B cell (primary cell): Measurements from ENCODE around the gene KIRREL3. TPM values are rescaled to one million over a fixed set of nuclear protein-coding genes. Genes with fewer than 3 reads are reported as not detected.

Source experiments
- ATAC-seq: fragments of 200-7000 bp; cut with Tn5 transposase; one replicate; pipeline ENCODE4 v1.10.0; 2021; ENCODE audit warnings: low read depth, mild to moderate bottlenecking, moderate number of reproducible peaks, moderate library complexity
- CTCF ChIA-PET: fragments of 350-600 bp; sonication (Branson Sonifier 250); formaldehyde crosslinking; loops from one replicate; lab custom pipeline; 2021; ENCODE audit warnings: antibody characterized with exemption, inconsistent platforms; lab: Charles Lee
- POLR2A ChIA-PET: fragments of 350-600 bp; sonication (Branson Sonifier 250); formaldehyde crosslinking; loops from one replicate; lab custom pipeline; 2021; ENCODE audit warnings: antibody characterized with exemption; lab: Charles Lee
- DNase-seq: peaks from one replicate; pipeline ENCODE4 v3.0.0; 2013
- H2AFZ ChIP-seq: 2 replicates; pipeline ENCODE4 v1.6.1; 2012; ENCODE audit warnings: mild to moderate bottlenecking, low read depth, low read length; ENCODE audit not compliant: insufficient read depth, poor library complexity, severe bottlenecking
- H3K27ac ChIP-seq, 2 donors: 1 replicate in 1 of 2; 2 replicates in 1 of 2; pipeline ENCODE4 v1.5.1; 2012 to 2013; ENCODE audit warnings: low read length in 2 of 2, mild to moderate bottlenecking in 2 of 2, moderate library complexity in 1 of 2
- H3K27me3 ChIP-seq, 4 experiments: fragments of 200-600 bp in 1 of 4; sonication (generic) in 1 of 4; replicated peaks in 1 of 4; 1 replicate in 2 of 4; 2 replicates in 2 of 4; pipeline versions ENCODE4 v1.6.1 to v1.7.0; 2013 to 2016; ENCODE audit warnings: low read length in 3 of 4, mild to moderate bottlenecking in 2 of 4, mixed read lengths in 1 of 4, moderate library complexity in 1 of 4; ENCODE audit not compliant: insufficient read depth in 4 of 4, control insufficient read depth in 3 of 4; ENCODE audit errors: control extremely low read depth in 1 of 4
- H3K36me3 ChIP-seq, 2 experiments: replicated peaks in 1 of 2; 1 replicate in 1 of 2; 2 replicates in 1 of 2; pipeline versions ENCODE4 v1.6.1 to v1.7.1; 2013; ENCODE audit warnings: low read length in 1 of 2; ENCODE audit not compliant: insufficient read depth in 2 of 2, control insufficient read depth in 1 of 2; ENCODE audit errors: control extremely low read depth in 1 of 2, extremely low read depth in 1 of 2
- H3K4me1 ChIP-seq, 2 donors: fragments of 200-600 bp in 1 of 2; sonication (generic) in 1 of 2; 1 replicate in 1 of 2; 2 replicates in 1 of 2; pipeline versions ENCODE4 v1.5.1 to v1.6.1; 2013 to 2017; ENCODE audit warnings: low read length in 2 of 2; ENCODE audit not compliant: control insufficient read depth in 2 of 2, insufficient read depth in 2 of 2
- H3K4me2 ChIP-seq: replicated peaks from 2 replicates; pipeline ENCODE3; 2012; ENCODE audit warnings: mild to moderate bottlenecking, low read depth, low read length; ENCODE audit not compliant: poor library complexity, severe bottlenecking
- H3K4me3 ChIP-seq, 5 experiments: fragments of 200-600 bp in 1 of 5; sonication (generic) in 1 of 5; 1 replicate in 3 of 5; 2 replicates in 2 of 5; pipeline versions ENCODE4 v1.5.1 to v1.7.0; 2011 to 2016; ENCODE audit warnings: low read length in 4 of 5, mild to moderate bottlenecking in 4 of 5, low read depth in 2 of 5, control low read depth in 1 of 5, moderate library complexity in 1 of 5; ENCODE audit not compliant: insufficient read depth in 1 of 5; ENCODE audit errors: control extremely low read depth in 1 of 5, extremely low read depth in 1 of 5
- H3K79me2 ChIP-seq: fragments of 200-600 bp; sonication (generic); one replicate; pipeline ENCODE4 v1.6.0; 2016; ENCODE audit warnings: low read length; ENCODE audit not compliant: control insufficient read depth, insufficient read depth
- H3K9ac ChIP-seq: fragments of 200-600 bp; sonication (generic); 2 replicates; pipeline ENCODE4 v1.6.1; 2017; ENCODE audit warnings: mild to moderate bottlenecking, low read length, moderate library complexity
- H3K9me3 ChIP-seq, 3 donors: one replicate each; pipeline versions ENCODE4 v1.6.1 to v1.7.1; 2013; ENCODE audit warnings: low read length in 2 of 3; ENCODE audit not compliant: control insufficient read depth in 2 of 3, insufficient read depth in 1 of 3; ENCODE audit errors: control extremely low read depth in 1 of 3
- H4K20me1 ChIP-seq: 2 replicates; pipeline ENCODE4 v1.6.0; 2012; ENCODE audit warnings: mild to moderate bottlenecking, low read length; ENCODE audit not compliant: insufficient read depth, control insufficient read depth, poor library complexity, severe bottlenecking
- H3K27ac Mint-ChIP-seq: one replicate; pipeline ENCODE4 v1.8.0; 2021; ENCODE audit warnings: mixed read lengths
- H3K27me3 Mint-ChIP-seq: one replicate; pipeline ENCODE4 v1.8.0; 2021; ENCODE audit warnings: mixed read lengths
- H3K4me1 Mint-ChIP-seq: one replicate; pipeline ENCODE4 v1.8.0; 2021; ENCODE audit warnings: mixed read lengths
- H3K4me3 Mint-ChIP-seq: one replicate; pipeline ENCODE4 v1.8.0; 2021; ENCODE audit warnings: mixed read lengths
- H3K9me3 Mint-ChIP-seq: one replicate; pipeline ENCODE4 v1.8.0; 2022; ENCODE audit warnings: mixed read lengths; ENCODE audit not compliant: insufficient read depth
- CTCF ChIP-seq: fragments of 200-600 bp; IDR thresholded peaks from one replicate; pipeline ENCODE4 v1.8.0; 2022; ENCODE audit warnings: antibody characterized with exemption, mild to moderate bottlenecking
- EZH2 ChIP-seq: IDR thresholded peaks from 2 replicates; pipeline ENCODE4 v1.6.1; 2012; ENCODE audit warnings: borderline replicate concordance, low read depth, mild to moderate bottlenecking, moderate library complexity, low read length; ENCODE audit not compliant: insufficient read depth, poor library complexity, severe bottlenecking
- WGBS: methylation state at CpG from one replicate; pipeline ENCODE4 v1.1.5; 2013; ENCODE audit warnings: missing lambda C conversion rate; ENCODE audit not compliant: insufficient coverage; 5-methylcytosine and 5-hydroxymethylcytosine counted together
- intact Hi-C: fragments of 100-400 bp; cut with micrococcal nuclease; formaldehyde crosslinking; loops from one replicate; pipeline ENCODE4 v1.10.0; 2022
- polyA plus RNA-seq: library from polyadenylated mRNA; depleted of rRNA; stranded (reverse); fragments of >200 nt; gene quantifications from 2 replicates; pipeline ENCODE4 v1.2.3, GENCODE V29; 2012
- total RNA-seq, 2 donors: library from RNA; stranded (reverse); fragments of 120-200 nt in 1 of 2; gene quantifications; 1 replicate in 1 of 2; 2 replicates in 1 of 2; pipeline versions ENCODE4 v1.2.3 to v1.2.4, GENCODE V29; 2013 to 2022

Gene KIRREL3
- total and polyA plus RNA-seq, 2 donors (not counting 1 experiment from before 2014, with no cell fraction given), result not detected

- H3K9me3 ChIP-seq, result no peaks in the 10 kb centered on the region
- H3K27ac ChIP-seq, result no peak overlapping the region
- H3K4me3 ChIP-seq, result no peak overlapping the region
- H3K36me3 ChIP-seq, result no peaks in the 10 kb centered on the region
- no peaks in the 10 kb centered on the region for H3K4me1 Mint-ChIP-seq
- TF ChIP-seq EZH2 (no peak), CTCF (no peak)
- intact Hi-C loops, result no loop called here
- no peak overlapping the region for H2AFZ ChIP-seq
- no peaks in the 10 kb centered on the region for H4K20me1 ChIP-seq
- no peaks in the 10 kb centered on the region for H3K9me3 Mint-ChIP-seq
- H3K4me2 ChIP-seq, result no peak overlapping the region
- H3K9ac ChIP-seq, result no peak overlapping the region
- POLR2A ChIA-PET, result no interaction called here
- CTCF ChIA-PET, result no interaction called here
- H3K79me2 ChIP-seq, result no peaks in the 10 kb centered on the region
- H3K4me1 ChIP-seq, result no peaks in the 10 kb centered on the region
- ATAC-seq, result no peak
- no peak overlapping the region for H3K4me3 Mint-ChIP-seq
- H3K27me3 Mint-ChIP-seq, result peaks cover 20% of the 10 kb centered on the region
- no peak for DNase-seq
- H3K27ac Mint-ChIP-seq, result no peak overlapping the region
- peaks cover 0 to 4% (median 0%) of the 10 kb centered on the region in 4 experiments for H3K27me3 ChIP-seq
- 79% methylated on average over 7 of the region's 10 CpGs for WGBS
These were observed 486.4 kb downstream of the KIRREL3 start for GRCh38 chr11:126514061-126514693.
